ENCODE data around the gene DMD.

Gene DMD

DNA sequence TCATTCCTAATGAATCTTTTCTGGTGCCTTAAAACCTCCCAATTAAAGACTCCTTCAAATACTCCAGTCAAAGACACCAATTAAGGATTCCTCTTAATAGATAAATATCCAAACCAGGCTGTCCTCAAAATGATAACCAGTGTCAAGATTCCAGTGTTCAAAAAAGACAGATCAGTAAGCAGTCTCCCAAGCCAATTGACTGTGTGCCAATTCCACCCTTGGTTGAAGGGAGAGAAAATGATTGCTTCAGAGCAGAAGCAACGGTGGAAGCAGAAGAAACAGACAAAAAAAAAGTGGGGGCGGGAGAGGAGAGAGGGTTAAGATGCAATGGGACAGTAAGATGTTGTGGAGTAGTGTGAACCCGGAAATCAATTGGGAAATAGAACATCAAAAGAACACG, 1923.5 kb downstream of the DMD start:
- TF ChIP-seq, protein P1, sequence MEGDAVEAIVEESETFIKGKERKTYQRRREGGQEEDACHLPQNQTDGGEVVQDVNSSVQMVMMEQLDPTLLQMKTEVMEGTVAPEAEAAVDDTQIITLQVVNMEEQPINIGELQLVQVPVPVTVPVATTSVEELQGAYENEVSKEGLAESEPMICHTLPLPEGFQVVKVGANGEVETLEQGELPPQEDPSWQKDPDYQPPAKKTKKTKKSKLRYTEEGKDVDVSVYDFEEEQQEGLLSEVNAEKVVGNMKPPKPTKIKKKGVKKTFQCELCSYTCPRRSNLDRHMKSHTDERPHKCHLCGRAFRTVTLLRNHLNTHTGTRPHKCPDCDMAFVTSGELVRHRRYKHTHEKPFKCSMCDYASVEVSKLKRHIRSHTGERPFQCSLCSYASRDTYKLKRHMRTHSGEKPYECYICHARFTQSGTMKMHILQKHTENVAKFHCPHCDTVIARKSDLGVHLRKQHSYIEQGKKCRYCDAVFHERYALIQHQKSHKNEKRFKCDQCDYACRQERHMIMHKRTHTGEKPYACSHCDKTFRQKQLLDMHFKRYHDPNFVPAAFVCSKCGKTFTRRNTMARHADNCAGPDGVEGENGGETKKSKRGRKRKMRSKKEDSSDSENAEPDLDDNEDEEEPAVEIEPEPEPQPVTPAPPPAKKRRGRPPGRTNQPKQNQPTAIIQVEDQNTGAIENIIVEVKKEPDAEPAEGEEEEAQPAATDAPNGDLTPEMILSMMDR (IDR thresholded peaks at IDR 0.05; ENCODE audit: control insufficient read depth, extremely low read depth, insufficient read depth), result no peak
- no peak overlapping the region for H3K4me3 ChIP-seq (ENCODE audit: low read depth, low read length)
- no peak for DNase-seq (ENCODE audit: low read depth)

DNA sequence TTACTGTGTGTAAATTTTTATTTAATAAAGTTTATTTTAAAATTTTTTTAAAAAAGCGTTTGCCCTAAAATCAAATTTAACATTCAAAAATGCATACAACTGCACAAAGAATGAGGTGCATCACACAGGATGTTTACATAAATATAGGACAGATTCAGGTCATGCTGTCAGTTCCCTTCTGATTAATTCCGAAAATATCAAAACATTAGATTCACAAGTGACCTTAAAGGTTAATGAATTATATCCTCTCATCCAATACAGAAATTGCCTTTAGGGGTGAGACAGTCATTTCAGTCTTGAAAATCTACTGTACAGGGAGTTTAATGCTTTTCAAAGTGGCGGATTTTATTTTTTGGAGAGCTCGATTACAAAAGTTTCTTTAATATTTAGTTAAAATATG, 1930.8 kb downstream of the DMD start:
- TF ChIP-seq, protein P1 (IDR thresholded peaks at IDR 0.05; ENCODE audit: control insufficient read depth, extremely low read depth, insufficient read depth), result no peak
- no peak for DNase-seq (ENCODE audit: low read depth)
- no peak overlapping the region for H3K4me3 ChIP-seq (ENCODE audit: low read depth, low read length)

DNA sequence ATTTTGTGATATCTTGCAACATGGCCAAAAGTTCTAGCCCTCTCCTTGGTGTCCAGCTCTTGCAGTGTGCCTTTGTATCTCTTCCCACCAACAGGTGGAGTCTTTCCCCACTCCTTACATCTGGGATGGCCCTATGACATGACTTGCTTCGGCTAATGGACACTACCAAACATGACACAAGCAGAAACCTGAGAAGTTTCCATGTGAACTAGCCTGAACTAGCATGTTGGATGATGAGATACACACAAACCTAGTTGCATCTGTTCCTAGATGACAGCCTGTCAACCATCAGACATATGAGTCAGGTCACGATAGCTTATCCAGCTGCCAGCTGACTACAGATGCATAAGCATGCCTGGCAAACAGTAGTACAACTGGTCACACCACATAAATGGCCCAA, 1932.0 kb downstream of the DMD start:
- TF ChIP-seq, protein P1 (IDR thresholded peaks at IDR 0.05; ENCODE audit: control insufficient read depth, extremely low read depth, insufficient read depth), result peak; percentile 45
- no peak overlapping the region for H3K4me3 ChIP-seq (ENCODE audit: low read depth, low read length)
- peak; percentile 3 for DNase-seq (ENCODE audit: low read depth)

DNA sequence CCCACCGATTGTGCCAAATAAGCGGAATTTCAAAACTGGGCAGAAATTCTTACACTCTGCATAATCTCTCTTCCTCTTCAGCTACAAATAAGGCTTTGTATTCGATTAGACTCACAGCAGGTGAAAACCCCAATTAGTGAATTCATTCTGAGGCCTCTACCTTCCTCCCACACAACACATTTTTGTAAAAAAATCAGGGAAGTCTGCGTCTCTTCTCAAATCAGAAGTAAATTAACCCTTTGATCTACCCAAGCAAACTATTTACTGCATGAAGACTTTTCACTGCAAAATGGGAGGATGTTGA, 1938.9 kb downstream of the DMD start:
- no peak for DNase-seq (ENCODE audit: low read depth)
- no peak overlapping the region for H3K4me3 ChIP-seq (ENCODE audit: low read depth, low read length)
- TF ChIP-seq, protein P1 (IDR thresholded peaks at IDR 0.05; ENCODE audit: control insufficient read depth, extremely low read depth, insufficient read depth), result no peak

DNA sequence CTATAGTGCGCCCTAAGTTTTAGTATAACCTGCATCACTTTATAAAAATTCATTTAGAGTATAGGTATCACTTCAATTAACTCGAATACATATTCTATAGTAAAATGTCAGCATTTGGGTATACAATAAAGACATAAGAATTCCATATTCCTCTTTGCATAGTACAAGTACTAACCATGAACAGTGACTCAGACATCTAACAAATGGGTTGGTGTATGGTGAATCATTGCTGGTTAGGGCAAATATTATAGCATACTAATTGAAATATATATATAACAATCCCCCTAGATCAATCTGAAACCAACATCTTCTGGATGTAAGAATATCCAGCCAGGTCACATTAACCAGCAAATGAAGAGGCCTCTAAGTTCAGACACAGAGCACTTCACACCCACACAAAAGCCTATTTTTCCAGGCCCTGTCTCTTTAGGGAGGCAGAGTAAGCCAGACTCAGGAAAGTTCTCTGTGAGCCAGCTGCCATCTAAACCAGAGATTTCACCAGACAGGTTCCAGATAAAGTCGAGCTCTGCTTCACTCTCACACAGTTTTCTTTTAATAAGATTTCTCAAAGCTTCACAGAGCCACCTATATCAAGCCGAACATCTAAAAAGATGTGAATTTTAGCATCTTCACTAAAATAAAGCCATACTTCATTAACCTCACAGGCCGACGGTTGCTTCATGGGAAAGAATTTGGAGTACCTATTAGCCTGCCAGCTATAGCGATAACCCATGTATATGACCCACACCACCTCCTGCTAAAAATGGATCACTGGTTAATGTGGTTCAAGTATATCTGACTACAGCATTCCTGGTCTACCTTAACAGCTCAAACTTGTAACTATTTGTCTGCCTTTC, 1939.5 kb downstream of the DMD start:
- TF ChIP-seq, protein P1 (IDR thresholded peaks at IDR 0.05; ENCODE audit: control insufficient read depth, extremely low read depth, insufficient read depth), result no peak
- no peak for DNase-seq (ENCODE audit: low read depth)
- H3K4me3 ChIP-seq (ENCODE audit: low read depth, low read length), result no peak overlapping the region

DNA sequence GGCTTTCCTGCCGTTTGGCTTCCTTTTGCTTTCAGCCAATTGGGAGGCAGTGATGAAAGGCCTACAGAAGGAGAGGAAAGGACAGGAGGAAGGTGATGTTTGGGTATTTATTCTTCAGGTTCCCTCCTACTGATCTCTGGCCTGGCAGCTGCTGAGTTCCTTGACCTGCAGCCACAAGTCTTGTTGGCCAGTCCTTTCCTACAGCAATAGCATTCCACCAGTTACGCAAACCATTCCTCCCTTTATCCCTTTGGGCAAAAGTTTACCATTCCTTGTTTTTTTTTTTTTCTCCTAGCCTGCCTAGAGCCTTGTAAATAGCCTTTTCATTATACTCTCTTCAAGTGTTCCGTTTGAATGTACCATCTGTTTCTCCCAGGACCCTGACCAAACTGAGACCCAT, 1941.4 kb downstream of the DMD start:
- no peak for DNase-seq (ENCODE audit: low read depth)
- TF ChIP-seq, protein P1 (IDR thresholded peaks at IDR 0.05; ENCODE audit: control insufficient read depth, extremely low read depth, insufficient read depth), result no peak
- no peak overlapping the region for H3K4me3 ChIP-seq (ENCODE audit: low read depth, low read length)

DNA sequence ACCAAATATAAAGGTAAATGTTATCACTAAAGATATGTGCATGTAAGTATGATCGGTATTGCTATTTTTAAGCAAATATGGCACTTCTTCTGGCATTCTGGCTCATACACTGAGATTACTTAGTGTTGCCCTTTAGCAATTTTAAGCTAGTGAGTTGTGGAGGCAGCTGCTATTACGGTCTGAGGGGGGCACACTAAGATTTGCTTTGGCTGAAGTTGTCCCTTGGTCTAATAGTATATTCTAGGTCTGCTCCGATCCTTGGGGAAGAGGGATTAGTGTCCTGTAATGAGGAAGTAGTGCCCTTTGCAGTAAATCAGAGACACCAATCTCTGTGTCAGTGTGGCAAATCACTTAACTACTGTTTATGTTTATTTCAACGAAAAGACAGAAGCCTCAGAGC, 1943.0 kb downstream of the DMD start:
- TF ChIP-seq, protein P1 (IDR thresholded peaks at IDR 0.05; ENCODE audit: control insufficient read depth, extremely low read depth, insufficient read depth), result no peak
- DNase-seq (ENCODE audit: low read depth), result no peak
- H3K4me3 ChIP-seq (ENCODE audit: low read depth, low read length), result no peak overlapping the region
